Uterine smooth muscle cell (primary cell): Measurements from ENCODE around the gene NEK2. TPM values are rescaled to one million over a fixed set of nuclear protein-coding genes. Genes with fewer than 3 reads are reported as not detected.

Experiments used
- total RNA-seq: library from RNA; depleted of rRNA; stranded (reverse); fragments of >200 nt; gene quantifications from 2 replicates; pipeline ENCODE4 v1.2.3, GENCODE V29; 2014

Gene NEK2
- 17.9 and 71.9 TPM in 2 replicates for total RNA-seq

DNA sequence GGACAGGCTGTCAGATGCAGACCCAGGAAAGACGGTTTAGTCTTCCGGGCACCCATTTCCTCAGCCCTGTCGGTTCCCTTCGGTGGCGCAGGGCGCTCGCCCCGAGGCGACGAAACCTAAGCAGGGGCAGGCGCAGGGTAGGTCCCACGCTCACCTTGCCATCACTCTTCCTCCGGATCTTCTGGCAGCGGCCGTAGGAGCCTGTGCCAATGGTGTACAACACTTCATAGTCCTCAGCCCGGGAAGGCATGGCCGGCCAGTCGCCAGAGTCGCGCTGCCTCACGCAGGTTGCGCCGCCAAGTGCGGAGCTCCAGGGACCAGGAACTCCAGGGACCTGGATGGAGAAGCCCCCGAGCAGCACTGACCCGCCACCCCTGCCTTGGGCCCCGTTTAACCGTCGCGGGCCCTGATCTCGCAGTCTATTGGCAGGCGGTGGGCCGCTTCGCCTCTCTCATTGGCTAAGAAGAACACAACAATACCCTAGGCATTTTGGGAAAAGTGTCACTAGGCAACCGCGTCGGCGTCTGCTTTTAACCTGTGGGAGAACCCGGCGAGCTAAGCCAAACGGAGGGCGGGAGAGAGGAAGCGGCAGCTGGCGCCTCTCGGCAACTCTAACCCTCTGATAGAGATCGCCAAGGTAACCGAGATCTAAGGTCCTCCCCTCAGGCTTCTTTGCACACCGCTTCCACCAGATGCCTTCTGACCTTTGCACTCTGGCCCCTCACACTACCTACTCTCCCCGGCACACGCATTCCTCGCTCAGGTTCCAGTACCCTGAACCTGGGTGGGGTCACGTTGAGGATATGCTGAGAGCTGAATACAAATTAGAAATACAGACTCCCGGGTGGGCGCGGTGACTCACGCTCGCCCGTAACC, at the start of gene NEK2:
NEK2 (minus strand) TSS at position 392 of the 876 bp plus-strand sequence; CDS start at position 250, 142 bp downstream.

Other genes with a start within 250 kb of the NEK2 start
- gene RD3, start 183.5 kb downstream of the NEK2 start, total RNA-seq = not detected in 2 replicates
- 11.4 and 23.2 TPM in 2 replicates for gene SLC30A1, start 96.5 kb downstream of the NEK2 start, total RNA-seq
- 60.0 and 85.8 TPM in 2 replicates for gene LPGAT1, start 155.1 kb upstream of the NEK2 start, total RNA-seq